Measurements from ENCODE around the gene LCTL.
"Not testable (repeated sequence)": the region's sequence is repeated elsewhere in the genome, so short reads cannot be mapped to it uniquely, and the experiment has no call there.

Gene LCTL

GRCh38 chr15:66591322-66591862 is 25.6 kb upstream of the LCTL start:
- no peak for DNase-seq

DNA sequence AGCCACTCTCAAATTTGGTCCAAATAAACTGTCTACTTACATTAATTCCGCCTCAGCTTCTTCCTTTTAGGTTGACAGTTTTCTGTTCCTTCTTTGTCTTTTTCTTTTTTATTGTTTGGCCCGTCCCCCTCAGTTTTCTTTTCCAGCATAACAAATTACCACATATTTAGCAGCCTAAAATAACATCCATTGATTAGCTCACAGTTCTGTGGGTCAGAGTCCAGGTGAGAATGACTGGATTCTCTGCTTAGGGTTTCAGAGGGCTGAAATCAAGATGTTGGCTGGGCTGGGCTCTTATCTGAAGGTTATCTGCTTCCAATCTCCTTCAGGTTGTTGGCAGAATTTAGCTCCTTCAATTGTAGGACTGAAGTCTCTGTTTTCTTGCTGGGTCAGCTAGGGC is 24.6 kb upstream of the LCTL start:
- no peak for DNase-seq

GRCh38 chr15:66589429-66589828 is 23.6 kb upstream of the LCTL start:
- not testable (repeated sequence) for DNase-seq

DNA sequence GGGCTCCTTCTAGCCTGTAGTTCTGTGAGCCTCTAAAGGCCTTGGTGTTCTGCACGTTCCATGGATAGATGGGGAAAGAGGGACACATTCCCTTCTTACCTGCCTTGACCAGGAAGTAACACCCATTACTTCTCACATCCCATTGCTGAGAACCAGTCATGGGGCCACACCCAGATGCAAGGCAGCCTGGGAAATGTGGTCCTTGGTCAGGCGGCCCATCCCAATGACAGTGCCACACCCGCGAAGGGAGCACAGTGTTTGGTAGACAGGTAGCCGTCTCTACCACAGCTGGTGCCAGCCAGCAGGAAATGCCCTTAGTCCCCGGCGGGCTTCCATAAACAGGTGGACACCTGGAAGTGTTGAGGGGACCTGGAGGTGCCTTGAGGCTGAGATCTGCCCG is 23.2 kb upstream of the LCTL start:
- no peak for DNase-seq

DNA sequence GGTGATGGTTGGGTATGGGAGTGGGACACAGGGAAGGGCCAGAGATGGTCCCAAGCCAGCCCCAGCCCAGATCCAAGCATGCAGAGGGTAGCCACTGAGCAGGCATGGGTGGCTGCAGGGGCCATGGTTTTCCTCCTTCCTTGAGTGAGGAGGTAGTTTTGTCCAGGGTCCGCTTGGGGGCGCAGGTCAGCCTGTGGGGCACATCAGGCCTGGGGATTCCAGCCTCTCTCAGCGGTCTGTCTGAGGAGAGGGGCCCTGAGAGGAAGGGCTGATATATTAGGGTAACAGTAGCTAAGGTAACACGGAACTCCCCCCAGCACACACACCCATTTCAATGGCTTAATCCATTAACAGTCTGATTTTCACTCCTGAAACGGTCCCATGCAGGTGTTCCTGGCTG is 22.7 kb upstream of the LCTL start:
- DNase-seq, result no peak

DNA sequence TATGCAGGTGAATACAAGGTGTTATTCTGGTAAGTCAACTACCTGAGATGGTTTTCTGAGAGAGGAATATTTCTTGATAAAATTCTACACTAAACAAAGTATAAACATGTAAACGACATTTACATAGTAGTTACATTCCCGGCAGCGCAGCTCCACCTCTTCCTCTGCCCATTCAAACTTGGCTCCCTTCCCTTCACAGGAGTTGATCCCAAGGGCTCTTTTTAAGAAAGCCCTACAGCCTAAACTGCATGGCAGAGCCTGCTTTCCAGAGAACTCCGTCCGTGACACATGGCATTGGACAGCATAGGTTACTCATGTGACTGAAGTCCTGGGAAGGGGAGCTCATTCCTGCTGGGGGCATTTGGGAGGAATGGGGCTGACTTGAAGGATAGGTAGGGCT is 22.0 kb upstream of the LCTL start:
- no peak for DNase-seq

GRCh38 chr15:66587020-66587419 is 21.2 kb upstream of the LCTL start:
- DNase-seq, result no peak

DNA sequence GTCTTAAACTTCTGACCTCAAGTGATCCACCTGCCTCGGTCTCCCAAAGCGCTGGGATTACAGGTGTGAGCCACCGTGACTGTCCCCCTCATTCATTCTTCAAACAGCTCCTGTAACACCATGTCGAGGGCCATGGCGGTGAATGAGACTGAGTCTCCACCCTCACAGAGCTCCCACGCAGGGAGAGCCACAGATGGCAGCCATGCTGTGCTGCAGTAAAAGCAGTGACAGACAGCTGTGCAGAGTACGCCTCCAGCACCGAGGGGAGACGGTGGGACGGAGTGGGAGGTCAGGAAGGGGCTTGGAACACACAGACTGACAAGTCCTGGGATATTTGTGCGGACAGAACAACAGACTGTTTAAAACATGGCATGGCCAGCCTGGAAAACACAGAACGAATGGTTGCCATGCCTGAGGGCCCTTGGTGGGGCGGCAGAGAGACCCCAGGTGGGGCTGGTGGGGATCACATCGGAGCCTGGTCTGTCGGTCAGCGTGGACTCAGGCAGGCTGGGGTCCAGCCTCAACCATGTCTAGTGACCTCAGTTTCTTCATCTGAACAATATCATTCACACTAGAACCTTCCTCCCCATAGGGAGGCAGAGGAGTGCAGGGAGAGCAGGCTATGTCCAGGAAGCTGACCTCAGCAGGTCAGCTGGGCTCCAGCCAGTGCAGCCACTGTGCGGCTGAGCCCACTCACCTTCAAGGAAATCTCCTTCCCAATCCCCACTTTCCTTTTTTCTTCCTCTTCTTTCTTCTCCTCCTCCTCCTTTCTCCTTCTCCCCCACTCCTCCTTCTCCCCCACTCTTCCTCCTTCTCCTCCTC is 20.6 kb upstream of the LCTL start:
- DNase-seq, result no peak

GRCh38 chr15:66581972-66582537 is 16.3 kb upstream of the LCTL start:
- DNase-seq, result no peak

DNA sequence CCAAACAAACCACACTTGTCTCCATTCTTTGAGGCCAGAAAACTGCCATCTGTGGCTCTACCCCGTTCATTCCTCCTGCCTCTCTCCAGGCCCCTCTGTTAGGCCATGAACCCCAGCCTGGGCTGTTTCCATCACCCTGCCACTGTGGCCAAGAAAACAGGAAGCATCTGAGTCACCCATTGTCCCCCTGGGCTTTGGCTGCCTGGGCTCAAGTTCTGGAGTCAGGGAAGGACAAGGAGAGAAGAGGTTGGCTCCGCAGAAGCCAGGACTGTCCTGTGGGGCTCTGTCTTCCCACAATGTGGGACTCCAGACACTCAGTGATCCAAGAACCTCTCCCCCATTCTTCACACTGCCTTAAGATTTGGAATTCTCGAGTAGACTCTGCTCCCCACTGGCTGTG is 14.8 kb upstream of the LCTL start:
- no peak for DNase-seq

- no peak for DNase-seq
Measured at GRCh38 chr15:66578286-66578875, 12.6 kb upstream of the LCTL start.

GRCh38 chr15:66574596-66574950 is 8.8 kb upstream of the LCTL start:
- no peak for DNase-seq

- no peak for DNase-seq
Measured at GRCh38 chr15:66573719-66574595, 8.2 kb upstream of the LCTL start.

GRCh38 chr15:66573348-66573718 is 7.5 kb upstream of the LCTL start:
- no peak for DNase-seq

GRCh38 chr15:66572146-66572545 is 6.3 kb upstream of the LCTL start:
- DNase-seq, result no peak

DNA sequence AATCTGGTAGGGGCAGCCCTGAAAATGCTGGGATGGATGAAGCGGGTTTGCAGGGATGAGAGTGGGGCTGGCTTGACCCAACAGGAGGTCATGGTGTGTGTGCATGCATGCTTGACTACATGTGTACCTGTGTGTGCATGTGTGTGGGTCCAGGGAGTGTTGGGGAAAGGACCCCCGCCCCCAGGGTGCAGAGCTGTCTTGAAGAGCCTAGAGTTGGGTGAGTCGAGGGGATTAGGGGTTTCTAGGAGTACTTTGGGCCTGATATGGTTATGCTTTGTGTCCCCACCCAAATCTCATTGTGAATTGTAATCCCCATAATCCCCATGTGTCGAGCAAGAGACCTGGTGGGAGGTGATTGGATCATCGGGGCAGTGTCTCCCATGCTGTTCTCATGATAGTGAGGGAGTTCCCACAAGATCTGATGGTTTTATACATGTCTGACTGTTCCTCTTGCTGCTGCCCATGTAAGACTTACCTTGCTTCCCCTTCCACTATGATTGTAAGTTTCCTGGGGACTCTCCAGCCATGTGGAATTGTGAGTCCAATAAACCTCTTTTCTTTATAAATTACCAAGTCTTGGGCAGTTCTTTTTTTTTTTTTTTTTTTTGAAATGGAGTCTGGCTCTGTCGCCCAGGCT is 5.2 kb upstream of the LCTL start:
- no peak for DNase-seq

DNA sequence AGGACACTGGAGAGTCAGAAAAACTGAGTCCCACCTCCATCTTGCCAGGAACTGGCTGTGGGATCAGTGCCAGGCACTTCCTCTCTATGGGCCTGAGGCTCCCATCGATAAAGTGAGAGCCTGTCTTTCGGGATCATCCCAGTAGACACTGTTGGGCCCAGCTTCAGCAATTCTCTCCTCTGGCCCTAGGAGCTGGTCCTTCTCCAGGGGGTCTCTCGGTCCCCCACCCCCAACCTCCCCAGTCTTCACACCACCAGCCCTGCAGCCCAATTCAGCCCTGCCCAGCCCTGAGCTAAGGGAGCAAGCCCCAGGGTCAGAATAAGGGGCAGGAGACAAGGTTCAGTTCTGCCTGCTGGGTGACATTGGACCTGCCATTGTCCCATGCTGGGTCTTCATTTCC is 4.5 kb upstream of the LCTL start:
- DNase-seq, result no peak

GRCh38 chr15:66569461-66570137 is 3.8 kb upstream of the LCTL start:
- no peak for DNase-seq

DNA sequence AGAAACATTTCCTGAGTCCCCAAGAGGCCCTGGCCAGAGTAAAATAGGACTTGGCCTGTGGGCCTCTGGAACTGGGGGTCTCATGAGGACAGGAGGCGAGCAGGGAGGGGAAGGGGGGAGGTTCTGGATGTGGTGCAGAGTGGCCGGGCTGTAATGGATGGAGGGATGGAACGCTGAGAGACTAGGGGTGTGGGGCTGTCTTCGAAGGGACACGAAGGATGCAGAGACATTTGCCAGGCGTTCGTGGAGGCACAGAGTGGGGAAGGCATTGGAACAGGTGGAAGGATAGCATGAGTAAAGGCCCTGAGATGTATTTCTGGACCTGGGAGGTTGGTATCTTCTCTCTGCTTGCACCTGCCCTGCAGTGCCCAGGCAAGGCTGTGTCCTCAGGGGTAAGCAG is 2.1 kb upstream of the LCTL start:
- no peak for DNase-seq

DNA sequence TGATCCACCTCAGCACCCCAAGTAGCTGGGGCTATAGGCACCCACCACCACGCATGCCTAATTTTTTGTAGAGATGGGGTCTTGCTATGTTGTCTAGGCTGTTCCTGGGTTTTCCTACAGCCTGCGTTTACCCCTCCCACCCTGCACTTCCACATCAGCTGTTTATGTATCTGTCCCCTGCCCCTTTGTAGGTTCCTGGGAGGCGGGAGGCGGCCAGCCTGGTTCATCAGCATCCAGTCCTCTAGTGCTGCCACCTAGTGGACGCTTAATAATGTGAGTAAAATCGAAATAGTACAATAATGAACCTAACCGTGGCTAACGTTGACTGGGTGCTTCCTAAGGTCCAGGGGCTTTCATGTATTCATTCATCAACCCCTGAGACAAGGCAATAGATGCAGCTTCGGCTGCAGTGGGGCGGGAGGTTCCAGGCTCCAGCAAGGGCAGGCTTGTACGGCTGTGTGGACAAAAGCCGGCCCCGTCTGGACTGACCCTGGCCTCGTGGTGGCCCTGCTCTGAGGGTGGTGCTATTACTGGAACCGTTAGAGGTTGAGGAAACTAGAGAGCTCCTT is 1.2 kb upstream of the LCTL start:
- no peak for DNase-seq

GRCh38 chr15:66565141-66565641 is 607 bp downstream of the LCTL start:
- no peak for DNase-seq

All from NCI-H2081 treated with DMSO at 0.1 percent for 48 hours (cell line).